ENCODE results near the gene IL17RA.
A peak's percentile ranks its signal among the peaks of the same experiment; 100 is the strongest.
"Not testable (repeated sequence)": the region's sequence is repeated elsewhere in the genome, so short reads cannot be mapped to it uniquely, and the experiment has no call there.

IL17RA gene

GRCh38 chr22:17084554-17085276 is at the start of gene IL17RA:
TSS of gene IL17RA (plus strand) at chr22:17085000. CDS start at chr22:17085092, 92 bp downstream.
- peak; percentile 17 for DNase-seq

GRCh38 chr22:17035246-17035645 is 49.6 kb upstream of the IL17RA start:
- no peak for DNase-seq

- DNase-seq: not testable (repeated sequence)
Measured at GRCh38 chr22:17035976-17036841, 48.6 kb upstream of the IL17RA start.

- not testable (repeated sequence) for DNase-seq
Measured at GRCh38 chr22:17036842-17037711, 47.7 kb upstream of the IL17RA start.

- no peak for DNase-seq
Measured at GRCh38 chr22:17043521-17043920, 41.3 kb upstream of the IL17RA start.

GRCh38 chr22:17046566-17047348 is 38.0 kb upstream of the IL17RA start:
- DNase-seq: no peak

- DNase-seq: no peak
Measured at GRCh38 chr22:17047656-17048055, 37.1 kb upstream of the IL17RA start.

- no peak for DNase-seq
Measured at GRCh38 chr22:17056058-17056457, 28.7 kb upstream of the IL17RA start.

GRCh38 chr22:17056807-17057206 is 28.0 kb upstream of the IL17RA start:
- DNase-seq: no peak

GRCh38 chr22:17057959-17058814 is 26.6 kb upstream of the IL17RA start:
- peak; percentile 3 for DNase-seq

- DNase-seq: no peak
Measured at GRCh38 chr22:17060126-17060525, 24.7 kb upstream of the IL17RA start.

- DNase-seq: no peak
Measured at GRCh38 chr22:17063411-17064106, 21.2 kb upstream of the IL17RA start.

GRCh38 chr22:17064498-17065100 is 20.2 kb upstream of the IL17RA start:
- no peak for DNase-seq

- no peak for DNase-seq
Measured at GRCh38 chr22:17065433-17065832, 19.4 kb upstream of the IL17RA start.

GRCh38 chr22:17072877-17073276 is 11.9 kb upstream of the IL17RA start:
- no peak for DNase-seq

GRCh38 chr22:17074648-17075002 is 10.2 kb upstream of the IL17RA start:
- DNase-seq: no peak

- DNase-seq: no peak
Measured at GRCh38 chr22:17077255-17077654, 7.5 kb upstream of the IL17RA start.

GRCh38 chr22:17079572-17079971 is 5.2 kb upstream of the IL17RA start:
- no peak for DNase-seq

- DNase-seq: no peak
Measured at GRCh38 chr22:17083255-17083654, 1.5 kb upstream of the IL17RA start.

- no peak for DNase-seq
Measured at GRCh38 chr22:17083811-17084441, 874 bp upstream of the IL17RA start.
